ENCODE results near the gene CEACAM5.
A peak's percentile ranks its signal among the peaks of the same experiment; 100 is the strongest.
"Not testable (repeated sequence)": the region's sequence is repeated elsewhere in the genome, so short reads cannot be mapped to it uniquely, and the experiment has no call there.

CEACAM5 gene

GRCh38 chr19:41740415-41741243 is 32.2 kb downstream of the CEACAM5 start:
- DNase-seq (ENCODE audit: low spot score), result no peak

- DNase-seq (ENCODE audit: low spot score), result no peak
Observed at GRCh38 chr19:41741244-41741554, 32.8 kb downstream of the CEACAM5 start.

- DNase-seq (ENCODE audit: low spot score), result no peak
Observed at GRCh38 chr19:41744850-41745249, 36.4 kb downstream of the CEACAM5 start.

GRCh38 chr19:41745756-41746155 is 37.3 kb downstream of the CEACAM5 start:
- no peak for DNase-seq (ENCODE audit: low spot score)

DNA sequence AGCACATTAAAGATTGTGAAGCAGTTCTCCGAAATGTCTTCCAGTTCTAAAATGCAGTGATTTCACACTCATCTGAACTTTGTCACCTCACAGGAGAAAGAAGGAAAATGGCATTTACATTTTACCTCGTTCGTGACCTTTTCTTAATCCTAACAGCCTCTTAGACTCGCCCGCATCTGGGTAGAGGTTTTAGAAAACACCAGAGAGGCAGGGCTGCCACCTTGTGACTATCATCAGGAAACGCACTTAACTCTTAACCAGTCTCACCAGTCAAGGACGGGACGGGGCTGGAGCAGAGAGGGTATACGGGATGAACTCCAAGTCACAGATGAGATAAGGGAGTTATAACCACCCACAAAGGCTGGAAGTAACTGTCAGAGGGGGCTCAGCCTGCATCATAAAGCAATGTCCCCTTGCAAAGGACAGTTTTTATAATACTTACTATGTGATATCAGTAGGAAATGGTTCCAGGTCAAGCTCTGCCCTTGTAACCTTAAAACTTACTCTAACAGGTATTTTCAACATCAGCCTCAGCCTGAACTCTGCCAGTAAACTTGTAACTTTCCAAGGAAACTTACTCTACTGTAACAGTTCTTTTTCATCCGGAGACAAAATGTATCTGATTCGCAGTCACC is 38.3 kb downstream of the CEACAM5 start:
- peak; percentile 39 for DNase-seq (ENCODE audit: low spot score)

GRCh38 chr19:41748012-41748411 is 39.6 kb downstream of the CEACAM5 start:
- DNase-seq (ENCODE audit: low spot score), result no peak

DNA sequence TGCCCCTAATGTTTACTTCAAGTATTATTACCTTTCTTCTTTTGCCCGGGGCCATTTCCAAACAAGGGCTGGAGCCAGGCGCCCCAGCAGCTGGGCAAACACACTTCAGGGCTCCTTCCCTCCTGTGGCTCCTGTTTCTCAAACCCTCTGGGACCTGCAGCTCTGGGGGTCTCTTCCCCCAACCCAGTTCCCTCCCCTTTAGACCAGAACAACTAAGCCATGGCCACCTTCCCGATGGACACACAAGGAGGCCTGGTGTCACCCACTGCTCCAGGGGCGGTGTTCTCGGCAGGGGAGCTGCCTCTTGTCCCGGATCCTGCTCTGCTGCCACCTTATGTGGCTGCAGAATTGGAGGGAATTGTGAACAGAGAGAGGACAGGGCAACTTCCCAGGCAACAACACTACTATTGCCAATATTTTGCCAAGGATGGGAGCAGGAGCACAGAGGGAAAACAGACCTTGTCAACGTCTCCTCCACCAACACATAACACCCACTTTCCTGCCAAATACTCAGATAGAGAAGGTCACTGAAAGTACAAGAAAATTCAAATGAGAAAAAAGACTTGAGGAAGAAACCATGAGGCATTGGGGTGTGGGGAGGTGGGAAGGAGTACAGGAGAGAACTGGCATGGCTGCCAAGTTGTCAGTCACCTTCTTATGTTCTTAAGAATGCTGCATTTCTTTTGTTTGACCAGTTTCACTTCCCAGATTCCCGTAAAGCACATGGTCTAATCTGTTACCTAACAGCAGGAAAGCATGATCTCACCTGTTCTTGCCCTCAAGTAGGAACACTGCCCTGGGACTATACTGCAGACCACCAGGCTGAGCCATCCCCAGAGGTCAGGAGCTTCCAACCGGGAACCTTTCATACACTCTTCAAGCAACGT is 42.1 kb downstream of the CEACAM5 start:
- not testable (repeated sequence) for DNase-seq (ENCODE audit: low spot score)

GRCh38 chr19:41753159-41753558 is 44.7 kb downstream of the CEACAM5 start:
- DNase-seq (ENCODE audit: low spot score), result peak; percentile 62

- peak; percentile 26 for DNase-seq (ENCODE audit: low spot score)
Observed at GRCh38 chr19:41753936-41754529, 45.6 kb downstream of the CEACAM5 start.

GRCh38 chr19:41755328-41755913 is 47.0 kb downstream of the CEACAM5 start, which contains the start of gene CEACAM6:
TSS of gene CEACAM6 (plus strand) at chr19:41755530. CDS start at chr19:41755639, 109 bp downstream.
- DNase-seq (ENCODE audit: low spot score), result no peak

- DNase-seq (ENCODE audit: low spot score), result no peak
Observed at GRCh38 chr19:41758846-41759245, 50.4 kb downstream of the CEACAM5 start.

- no peak for DNase-seq (ENCODE audit: low spot score)
Observed at GRCh38 chr19:41767115-41767514, 58.7 kb downstream of the CEACAM5 start.

DNA sequence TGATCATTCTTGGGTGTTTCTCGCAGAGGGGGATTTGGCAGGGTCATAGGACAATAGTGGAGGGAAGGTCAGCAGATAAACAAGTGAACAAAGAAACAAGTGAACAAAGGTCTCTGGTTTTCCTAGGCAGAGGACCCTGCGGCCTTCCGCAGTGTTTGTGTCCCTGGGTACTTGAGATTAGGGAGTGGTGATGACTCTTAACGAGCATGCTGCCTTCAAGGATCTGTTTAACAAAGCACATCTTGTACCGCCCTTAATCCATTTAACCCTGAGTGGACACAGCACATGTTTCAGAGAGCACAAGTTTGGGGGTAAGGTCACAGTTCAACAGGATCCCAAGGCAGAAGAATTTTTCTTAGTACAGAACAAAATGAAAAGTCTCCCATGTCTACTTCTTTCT is 59.7 kb downstream of the CEACAM5 start:
- not testable (repeated sequence) for DNase-seq (ENCODE audit: low spot score)

DNA sequence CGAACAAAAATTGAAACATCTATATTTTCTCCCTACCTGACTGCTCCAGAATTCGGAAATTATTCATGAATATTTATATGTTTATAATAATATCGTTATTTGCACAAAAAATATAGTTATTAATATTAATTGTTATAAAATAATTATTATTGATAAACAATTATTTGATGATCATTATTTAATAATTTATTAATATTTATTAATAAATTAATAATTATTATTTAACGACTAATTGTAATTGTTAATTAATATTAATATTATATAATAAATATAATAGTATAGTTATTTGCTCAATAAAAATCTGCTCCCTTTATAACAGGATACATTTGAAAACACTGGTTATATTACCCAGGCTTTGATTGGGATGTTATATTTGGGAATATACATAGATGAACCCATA is 61.2 kb downstream of the CEACAM5 start:
- no peak for DNase-seq (ENCODE audit: low spot score)

- DNase-seq (ENCODE audit: low spot score), result no peak
Observed at GRCh38 chr19:41771410-41771809, 63.0 kb downstream of the CEACAM5 start.

DNA sequence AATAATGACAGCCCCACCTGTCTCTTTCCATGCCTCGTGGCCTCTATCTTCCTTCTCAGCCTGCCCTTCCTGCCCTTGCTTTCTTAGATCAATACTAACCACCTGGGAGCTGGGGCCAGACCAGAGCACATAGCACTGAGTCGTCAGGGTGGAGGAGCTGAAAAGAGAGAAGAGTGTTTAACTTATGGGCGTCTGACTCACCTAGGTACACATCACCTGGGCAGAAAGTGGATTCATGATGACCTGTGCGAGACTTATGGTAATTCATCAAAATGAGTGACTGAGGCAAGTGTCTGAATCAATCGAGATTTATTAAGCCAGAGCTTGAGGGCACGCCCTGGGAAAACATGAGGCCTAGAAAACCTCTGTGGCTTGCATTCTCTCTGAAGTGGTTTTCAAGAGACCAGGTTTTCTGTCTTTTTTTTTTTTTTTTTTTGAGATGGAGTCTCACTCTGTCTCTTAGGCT is 66.1 kb downstream of the CEACAM5 start:
- DNase-seq (ENCODE audit: low spot score), result no peak

GRCh38 chr19:41776700-41777099 is 68.3 kb downstream of the CEACAM5 start:
- no peak for DNase-seq (ENCODE audit: low spot score)

All from iPS-NIHi11 (cell line).